SK-N-MC (cell line): ENCODE data around the gene KIAA1671.

Experiments
- EZH2 ChIP-seq: fragments of 200-600 bp; sonication (generic); IDR thresholded peaks from one replicate; pipeline ENCODE4 v1.6.1; 2017; ENCODE audit warnings: antibody characterized with exemption
- FOXP2 ChIP-seq: optimal IDR thresholded peaks from 2 replicates; pipeline ENCODE3; 2011; ENCODE audit warnings: mild to moderate bottlenecking, moderate library complexity; ENCODE audit not compliant: insufficient read depth; ENCODE audit errors: extremely low read length, control extremely low read depth
- POLR2AphosphoS5 ChIP-seq: IDR thresholded peaks from 2 replicates; pipeline ENCODE4 v1.6.1; 2012; ENCODE audit warnings: mild to moderate bottlenecking, low read depth, low read length, borderline replicate concordance

- TF ChIP-seq POLR2AphosphoS5 (no peak), EZH2 (no peak), FOXP2 (no peak)
Measured at GRCh38 chr22:24954856-24955255, 2.3 kb downstream of the KIAA1671 start.
